ENCODE data around the gene MSTN. TPM values are rescaled to one million over a fixed set of nuclear protein-coding genes. Genes with fewer than 3 reads are reported as not detected.

MSTN gene
- total RNA-seq, 1 experiment from 2014 or later = not detected

- TF ChIP-seq ZNF671 (CRISPR knock-in tag; IDR thresholded peaks at IDR 0.05) (no peak), AR (CRISPR knock-in tag; IDR thresholded peaks at IDR 0.05) (no peak), MAX (CRISPR knock-in tag; IDR thresholded peaks at IDR 0.05) (no peak), HMGA2 (CRISPR knock-in tag; IDR thresholded peaks at IDR 0.05) (no peak), MYBL2 (CRISPR knock-in tag; IDR thresholded peaks at IDR 0.05) (no peak), ZNF396 (CRISPR knock-in tag; IDR thresholded peaks at IDR 0.05; ENCODE audit: borderline replicate concordance) (no peak)
Measured at GRCh38 chr2:190060626-190061025, 1.9 kb downstream of the MSTN start (continued).

- H3K4me1 Mint-ChIP-seq = no peaks in the 10 kb centered on the region
- no peak overlapping the region for H3K27ac Mint-ChIP-seq
- DNase-seq (ENCODE audit: low spot score) (no peak), ATAC-seq (no peak)
- H3K4me3 Mint-ChIP-seq = no peak overlapping the region
- no peaks in the 10 kb centered on the region for H3K9me3 Mint-ChIP-seq
- CTCF ChIA-PET = no interaction called here
- H3K36me3 Mint-ChIP-seq = no peaks in the 10 kb centered on the region
- POLR2A ChIA-PET = no interaction called here
- H3K27me3 Mint-ChIP-seq (ENCODE audit: low read depth) = no peaks in the 10 kb centered on the region
- TF ChIP-seq ZNF281 (CRISPR knock-in tag; IDR thresholded peaks at IDR 0.05) (no peak), ZBTB43 (CRISPR knock-in tag; IDR thresholded peaks at IDR 0.05) (no peak), AR (CRISPR knock-in tag; IDR thresholded peaks at IDR 0.05) (no peak), SOX15 (CRISPR knock-in tag; IDR thresholded peaks at IDR 0.05) (no peak), TEAD1 (CRISPR knock-in tag; IDR thresholded peaks at IDR 0.05) (no peak), GTF2I (CRISPR knock-in tag; conservative IDR thresholded peaks at IDR 0.05) (no peak), ETV6 (CRISPR knock-in tag; IDR thresholded peaks at IDR 0.05) (no peak), MLX (CRISPR knock-in tag; IDR thresholded peaks at IDR 0.05) (no peak), ATF6 (CRISPR knock-in tag; IDR thresholded peaks at IDR 0.05) (no peak), CTCF (IDR thresholded peaks at IDR 0.05) (no peak), TCF7 (CRISPR knock-in tag; IDR thresholded peaks at IDR 0.05; ENCODE audit: low read depth) (no peak), ZSCAN18 (CRISPR knock-in tag; IDR thresholded peaks at IDR 0.05) (no peak)
Measured at GRCh38 chr2:190060019-190060418, 2.5 kb downstream of the MSTN start.

Data from WTC11 (cell line).